Measurements from ENCODE around the gene MACROD1. TPM values are rescaled to one million over a fixed set of nuclear protein-coding genes. Genes with fewer than 3 reads are reported as not detected.

MACROD1 gene
- total and polyA plus RNA-seq, 12 donors = 77.6 to 497 (median 115) TPM

GRCh38 chr11:64007160-64007628 lies 158.7 kb downstream of the MACROD1 start:
- intact Hi-C loops (cut with DNase I) = no loop called here
- peak; percentile 14 to 42 (median 32) for ATAC-seq
- H3K9me3 ChIP-seq = no peaks in the 10 kb centered on the region
- TF ChIP-seq CTCF (IDR thresholded peaks at IDR 0.05) = no peak
- H3K27ac ChIP-seq = peak overlapping the region in 8 of 10 donors; percentile 2 to 57 (median 38)
- H3K36me3 ChIP-seq = no peaks in the 10 kb centered on the region
- peak overlapping the region in 9 of 10 donors; percentile 28 to 54 (median 45) for H3K4me3 ChIP-seq
- peaks cover under 1 to 36% (median 21%) of the 10 kb centered on the region in 9 donors for H3K4me1 ChIP-seq
- WGBS, 2 donors = 25 to 32% methylated on average over 27 of the region's 27 CpGs
- DNase-seq = no peak
- H3K27me3 ChIP-seq = peaks cover 0 to 59% (median 0%) of the 10 kb centered on the region in 7 donors

DNA sequence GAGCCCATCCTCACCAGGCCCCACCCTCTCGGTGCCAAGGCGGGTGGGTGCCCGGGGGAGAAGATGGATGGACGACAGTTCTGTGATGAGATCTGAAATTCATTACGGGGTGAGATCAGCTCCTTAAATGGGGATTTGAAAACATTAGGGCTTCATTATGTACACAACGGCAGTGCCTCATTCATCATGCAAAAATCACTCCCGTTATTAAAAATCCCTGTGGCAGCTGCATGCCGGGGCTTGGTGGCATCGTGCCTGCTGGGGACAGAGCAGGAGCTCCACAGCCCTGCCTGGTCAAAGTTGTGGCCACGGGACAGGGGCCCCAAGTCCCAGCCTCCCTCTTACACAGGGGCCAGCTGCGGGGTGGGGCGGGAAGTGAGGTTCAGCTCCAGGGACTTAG lies 159.5 kb downstream of the MACROD1 start:
- Histone ChIP-seq H3K27me3 (peaks cover 0 to 67% (median 0%) of the 10 kb centered on the region in 7 donors), H3K9me3 (no peaks in the 10 kb centered on the region), H3K4me1 (peaks cover 5 to 44% (median 27%) of the 10 kb centered on the region in 9 donors), H3K27ac (no peak overlapping the region), H3K4me3 (no peak overlapping the region), H3K36me3 (no peaks in the 10 kb centered on the region)
- TF ChIP-seq CTCF (IDR thresholded peaks at IDR 0.05) = no peak
- intact Hi-C loops (cut with DNase I) = no loop called here
- 86 to 87% methylated on average over 12 of the region's 12 CpGs for WGBS, 2 donors
- no peak for ATAC-seq
- DNase-seq = no peak

DNA sequence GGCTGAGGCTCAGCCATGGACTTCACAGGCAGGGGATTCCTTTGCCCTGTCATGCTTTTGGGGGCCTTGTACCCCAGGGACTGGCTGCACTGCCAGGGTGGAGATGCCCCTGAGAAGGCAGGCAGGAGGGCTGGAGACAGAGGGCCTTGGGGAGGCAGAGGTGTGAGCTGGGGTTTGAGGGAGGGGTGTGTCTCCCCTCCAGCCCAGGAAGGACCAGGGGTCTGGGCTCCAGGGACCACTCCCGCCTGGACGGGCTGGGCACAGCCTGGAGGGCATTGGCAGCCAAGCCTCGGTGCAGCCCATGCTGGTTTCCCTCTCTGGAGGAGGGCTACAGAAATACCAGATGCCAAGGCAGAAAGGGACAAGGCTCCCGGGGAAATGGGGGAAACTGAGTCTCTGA lies 160.2 kb downstream of the MACROD1 start:
- H3K27me3 ChIP-seq = peaks cover 0 to 74% (median 0%) of the 10 kb centered on the region in 7 donors
- 90 to 91% methylated on average over 4 of the region's 4 CpGs for WGBS, 2 donors
- no peaks in the 10 kb centered on the region for H3K9me3 ChIP-seq
- intact Hi-C loops (cut with DNase I) = no loop called here
- DNase-seq (no peak), ATAC-seq (no peak)
- H3K4me3 ChIP-seq = no peak overlapping the region
- H3K36me3 ChIP-seq = no peaks in the 10 kb centered on the region
- peaks cover 9 to 51% (median 34%) of the 10 kb centered on the region in 9 donors for H3K4me1 ChIP-seq
- H3K27ac ChIP-seq = no peak overlapping the region
- TF ChIP-seq CTCF (IDR thresholded peaks at IDR 0.05) = no peak

GRCh38 chr11:64004590-64004984 lies 161.3 kb downstream of the MACROD1 start:
- H3K27me3 ChIP-seq = peaks cover 0 to 85% (median 0%) of the 10 kb centered on the region in 7 donors
- no peak for ATAC-seq
- 76 to 79% methylated on average over 4 of the region's 4 CpGs for WGBS, 2 donors
- H3K9me3 ChIP-seq = no peaks in the 10 kb centered on the region
- no peaks in the 10 kb centered on the region for H3K36me3 ChIP-seq
- H3K4me1 ChIP-seq = peaks cover 17 to 61% (median 44%) of the 10 kb centered on the region in 9 donors
- intact Hi-C loops (cut with DNase I) = no loop called here
- H3K4me3 ChIP-seq = no peak overlapping the region
- no peak for TF ChIP-seq CTCF (IDR thresholded peaks at IDR 0.05)
- H3K27ac ChIP-seq = no peak overlapping the region
- DNase-seq = no peak
